Motor neuron (in vitro differentiated cells): ENCODE measurements around the gene FRRS1. TPM values are rescaled to one million over a fixed set of nuclear protein-coding genes. Genes with fewer than 3 reads are reported as not detected.

Experiments
- ATAC-seq, 8 experiments: fragments of 200-7000 bp; cut with Tn5 transposase; replicated peaks in 6 of 8; 2 replicates each; pipeline ENCODE4 v1.8.0; 2021; ENCODE audit warnings: mild to moderate bottlenecking in 8 of 8, moderate library complexity in 8 of 8
- H3K27ac ChIP-seq, 2 donors: fragments of 250-450 bp; sonication (Bioruptor Pico); 2 replicates each; pipeline ENCODE4 v1.9.0; 2021; ENCODE audit warnings: antibody characterized with exemption in 2 of 2, mild to moderate bottlenecking in 2 of 2, moderate library complexity in 1 of 2
- H3K4me1 ChIP-seq, 2 donors: fragments of 250-450 bp; sonication (Bioruptor Pico); replicated peaks in 1 of 2; 2 replicates each; pipeline ENCODE4 v1.6.1; 2021; ENCODE audit warnings: antibody characterized with exemption in 2 of 2, mild to moderate bottlenecking in 2 of 2, moderate library complexity in 1 of 2
- H3K4me3 ChIP-seq, 5 donors: fragments of 250-450 bp; sonication (Bioruptor Pico); 2 replicates each; pipeline ENCODE4 v1.9.0; 2021; ENCODE audit warnings: antibody characterized with exemption in 5 of 5, mild to moderate bottlenecking in 5 of 5, moderate library complexity in 4 of 5
- WGBS, 10 experiments: fragments of 450-650 bp; shearing (Covaris generic); methylation state at CpG; one replicate each; pipeline ENCODE4 v1.0.0; 2022; 5-methylcytosine and 5-hydroxymethylcytosine counted together
- in situ Hi-C, 9 experiments: fragments of 400-800 bp; cut with MboI; loops; one replicate each; pipeline ENCODE4 v1.15.0; 2021; ENCODE audit warnings: low sequenced_read_pairs in 9 of 9, low pct_unique_long_range_greater_than_20kb in 2 of 9; ENCODE audit not compliant: unreplicated experiment in 9 of 9
- total RNA-seq, 8 experiments: library from RNA; unstranded; fragments of 300-600 nt; gene quantifications; 2 replicates each; pipeline versions ENCODE4 v1.2.3 to v1.2.4, GENCODE V29; 2022

Gene FRRS1
- total RNA-seq, 8 experiments from 2014 or later: 2.8 to 36.7 (median 5.6) TPM

GRCh38 chr1:99740141-99740540 is 26.3 kb downstream of the FRRS1 start:
- no peak for ATAC-seq

GRCh38 chr1:99738858-99739465 is 27.5 kb downstream of the FRRS1 start:
- in situ Hi-C loops: no loop called here
- Histone ChIP-seq H3K27ac (no peak overlapping the region), H3K4me3 (no peak overlapping the region), H3K4me1 (no peaks in the 10 kb centered on the region)
- WGBS, 10 experiments: 65 to 94% (median 83%) methylated on average over 1 to 6 of the region's 6 CpGs
- ATAC-seq: no peak

More at GRCh38 chr1:99740141-99740540, 26.3 kb downstream of the FRRS1 start:
- Histone ChIP-seq H3K27ac (no peak overlapping the region), H3K4me3 (no peak overlapping the region), H3K4me1 (no peaks in the 10 kb centered on the region)
- WGBS, 10 experiments: 0 to 89% (median 65%) methylated on average over 1 of the region's 1 CpG; no CpG with 5 or more reads in 4 of the 10 experiments
- in situ Hi-C loops: no loop called here

GRCh38 chr1:99737016-99737415 is 29.4 kb downstream of the FRRS1 start:
- Histone ChIP-seq H3K27ac (no peak overlapping the region), H3K4me3 (no peak overlapping the region), H3K4me1 (peaks cover 0 to 8% of the 10 kb centered on the region in 2 donors)
- in situ Hi-C loops: no loop called here
- peak; percentile 54 to 100 (median 84) for ATAC-seq
- WGBS, 10 experiments: 0 to 80% (median 42%) methylated on average over 1 to 4 of the region's 4 CpGs

GRCh38 chr1:99735852-99736251 is 30.6 kb downstream of the FRRS1 start:
- in situ Hi-C loops: no loop called here
- no peak for ATAC-seq
- H3K4me3 ChIP-seq: no peak overlapping the region
- WGBS, 10 experiments: 0 to 98% (median 68%) methylated on average over 1 to 2 of the region's 2 CpGs; no CpG with 5 or more reads in 2 of the 10 experiments
- H3K4me1 ChIP-seq: peaks cover 0 to 8% of the 10 kb centered on the region in 2 donors
- no peak overlapping the region for H3K27ac ChIP-seq

- WGBS, 10 experiments: 33 to 100% (median 96%) methylated on average over 1 of the region's 1 CpG
- Histone ChIP-seq H3K4me3 (no peak overlapping the region), H3K4me1 (peaks cover 0 to 8% of the 10 kb centered on the region in 2 donors), H3K27ac (no peak overlapping the region)
- ATAC-seq: no peak
- in situ Hi-C loops: no loop called here
Observed at GRCh38 chr1:99731384-99731783, 35.1 kb downstream of the FRRS1 start.

GRCh38 chr1:99728494-99729235 is 37.8 kb downstream of the FRRS1 start:
- ATAC-seq: peak in 3 of 8 experiments; percentile 56 to 77 (median 67)
- peaks cover 0 to 8% of the 10 kb centered on the region in 2 donors for H3K4me1 ChIP-seq

GRCh38 chr1:99727575-99728185 is 38.8 kb downstream of the FRRS1 start:
- WGBS, 10 experiments: 56 to 100% (median 85%) methylated on average over 1 to 4 of the region's 4 CpGs
- in situ Hi-C loops: no loop called here
- Histone ChIP-seq H3K4me1 (no peaks in the 10 kb centered on the region), H3K27ac (no peak overlapping the region), H3K4me3 (no peak overlapping the region)
- no peak for ATAC-seq

More at GRCh38 chr1:99728494-99729235, 37.8 kb downstream of the FRRS1 start:
- Histone ChIP-seq H3K4me3 (no peak overlapping the region), H3K27ac (no peak overlapping the region)
- WGBS, 10 experiments: 75 to 100% (median 91%) methylated on average over 2 to 4 of the region's 4 CpGs; no CpG with 5 or more reads in 1 of the 10 experiments
- in situ Hi-C loops: no loop called here

GRCh38 chr1:99726818-99727217 is 39.6 kb downstream of the FRRS1 start:
- in situ Hi-C loops: no loop called here
- 71 to 100% (median 88%) methylated on average over 1 to 2 of the region's 2 CpGs; no CpG with 5 or more reads in 4 of the 10 experiments for WGBS, 10 experiments
- ATAC-seq: no peak

GRCh38 chr1:99726407-99726806 is 40.0 kb downstream of the FRRS1 start:
- in situ Hi-C loops: no loop called here
- Histone ChIP-seq H3K4me3 (no peak overlapping the region), H3K27ac (no peak overlapping the region), H3K4me1 (no peaks in the 10 kb centered on the region)
- ATAC-seq: no peak
- WGBS, 10 experiments: 90 to 100% (median 100%) methylated on average over 1 of the region's 1 CpG; no CpG with 5 or more reads in 4 of the 10 experiments

More at GRCh38 chr1:99726818-99727217, 39.6 kb downstream of the FRRS1 start:
- Histone ChIP-seq H3K27ac (no peak overlapping the region), H3K4me1 (no peaks in the 10 kb centered on the region), H3K4me3 (no peak overlapping the region)

GRCh38 chr1:99725996-99726395 is 40.4 kb downstream of the FRRS1 start:
- no peak for ATAC-seq
- Histone ChIP-seq H3K4me1 (no peaks in the 10 kb centered on the region), H3K4me3 (no peak overlapping the region), H3K27ac (no peak overlapping the region)
- in situ Hi-C loops: no loop called here
- WGBS, 10 experiments: 54 to 100% (median 74%) methylated on average over 2 to 4 of the region's 4 CpGs; no CpG with 5 or more reads in 2 of the 10 experiments

GRCh38 chr1:99723251-99723650 is 43.2 kb downstream of the FRRS1 start:
- no peak for ATAC-seq
- H3K27ac ChIP-seq: no peak overlapping the region
- H3K4me1 ChIP-seq: no peaks in the 10 kb centered on the region
- WGBS, 10 experiments: 67 to 100% (median 91%) methylated on average over 1 to 3 of the region's 3 CpGs; no CpG with 5 or more reads in 1 of the 10 experiments
- H3K4me3 ChIP-seq: no peak overlapping the region
- in situ Hi-C loops: loop anchor here in 5 of 9 experiments (25.0 kb wide), 2 partner anchors 536 to 936 kb away; no protein-coding TSS in a partner anchor

- in situ Hi-C loops: loop anchor here in 5 of 9 experiments (25.0 kb wide), 2 partner anchors 530 to 930 kb away; no protein-coding TSS in a partner anchor
- H3K27ac ChIP-seq: no peak overlapping the region
- no peaks in the 10 kb centered on the region for H3K4me1 ChIP-seq
- no peak for ATAC-seq
- H3K4me3 ChIP-seq: no peak overlapping the region
- WGBS, 10 experiments: 75 to 100% (median 97%) methylated on average over 1 of the region's 1 CpG; no CpG with 5 or more reads in 4 of the 10 experiments
Observed at GRCh38 chr1:99717005-99717404, 49.4 kb downstream of the FRRS1 start.

GRCh38 chr1:99713006-99713405 is 53.4 kb downstream of the FRRS1 start:
- Histone ChIP-seq H3K4me1 (no peaks in the 10 kb centered on the region), H3K27ac (no peak overlapping the region), H3K4me3 (no peak overlapping the region)
- 85 to 100% (median 100%) methylated on average over 1 to 2 of the region's 2 CpGs; no CpG with 5 or more reads in 3 of the 10 experiments for WGBS, 10 experiments
- ATAC-seq: no peak
- in situ Hi-C loops: loop anchor here in 5 of 9 experiments (25.0 kb wide), 2 partner anchors 526 to 926 kb away; no protein-coding TSS in a partner anchor
